Measurements from ENCODE around the gene SNCG. TPM values are rescaled to one million over a fixed set of nuclear protein-coding genes. Genes with fewer than 3 reads are reported as not detected.

SNCG gene
- total and polyA plus RNA-seq, 2 experiments from 2014 or later = 4.0 to 17.0 TPM

- Histone ChIP-seq H3K4me2 (no peak overlapping the region), H3F3A (replicated peaks; ENCODE audit: low read depth) (no peaks in the 10 kb centered on the region), H3K27ac (ENCODE audit: low read depth) (no peak overlapping the region), H3K9me2 (ENCODE audit: insufficient read depth) (no peaks in the 10 kb centered on the region), H2AFZ (peak overlapping the region; percentile 59), H4K20me1 (replicated peaks; ENCODE audit: insufficient read depth) (no peaks in the 10 kb centered on the region), H3K4me3 (no peak overlapping the region), H3K36me3 (ENCODE audit: insufficient read depth) (no peaks in the 10 kb centered on the region), H3K4me1 (ENCODE audit: insufficient read depth) (peaks cover 6% of the 10 kb centered on the region; the same call in 1 of the 2 replicates), H3K27me3 (ENCODE audit: insufficient read depth) (peaks cover 8% of the 10 kb centered on the region; the same call in 1 of the 2 replicates), H3K79me2 (replicated peaks; ENCODE audit: insufficient read depth) (no peaks in the 10 kb centered on the region)
- peak; percentile 19 for ATAC-seq
- Mint-ChIP-seq H3K9me3 (peaks cover 3% of the 10 kb centered on the region; the same call in 2 of the 3 replicates), H3K27ac (no peak overlapping the region), H3K4me1 (peaks cover 15% of the 10 kb centered on the region), H3K36me3 (ENCODE audit: low read depth) (no peaks in the 10 kb centered on the region), H3K4me3 (no peak overlapping the region), H3K27me3 (ENCODE audit: insufficient read depth, low read depth, poor library complexity) (peaks cover 33% of the 10 kb centered on the region)
- TF ChIP-seq NANOG (IDR thresholded peaks at IDR 0.05; ENCODE audit: borderline replicate concordance) = no peak
- TF ChIP-seq ZNF462 (CRISPR knock-in tag; IDR thresholded peaks at IDR 0.05) = no peak
- TF ChIP-seq CREB1 (CRISPR knock-in tag; IDR thresholded peaks at IDR 0.05; ENCODE audit: low read depth) = no peak
- TF ChIP-seq ZNF114 (CRISPR knock-in tag; IDR thresholded peaks at IDR 0.05) = no peak
- no peak for TF ChIP-seq EZH2 (IDR thresholded peaks at IDR 0.05; ENCODE audit: low read depth, unreplicated experiment)
- no peak for TF ChIP-seq JUNB (IDR thresholded peaks at IDR 0.05; ENCODE audit: unreplicated experiment)
- peak in 1 of 2 experiments; percentile 41; a peak in 2 of 4 replicates for TF ChIP-seq CTCF (conservative IDR thresholded peaks at IDR 0.05; ENCODE audit: low read depth in 2 of 2)
- no peak for TF ChIP-seq STAT1 (IDR thresholded peaks at IDR 0.05; ENCODE audit: unreplicated experiment)
- TF ChIP-seq EZH2phosphoT487 (IDR thresholded peaks at IDR 0.05; ENCODE audit: unreplicated experiment) = no peak
- DNase-seq (ENCODE audit: low spot score) = peak; percentile 77
Observed at GRCh38 chr10:86942441-86943315, 15.7 kb upstream of the SNCG start.
